HCT116 (cell line): ENCODE data around the gene WASF1.

Experiments
- CBX3 ChIP-seq: IDR thresholded peaks from 2 replicates; pipeline ENCODE4 v1.6.1; 2012; ENCODE audit warnings: low read depth
- CTCF ChIP-seq, 3 experiments: fragments of 200-600 bp in 1 of 3; sonication (generic) in 1 of 3; IDR thresholded peaks in 2 of 3; conservative IDR thresholded peaks in 1 of 3; 2 replicates each; pipeline ENCODE4 v1.5.1; 2012 to 2017; ENCODE audit warnings: low read depth in 2 of 3, low read length in 2 of 3, antibody characterized with exemption in 1 of 3, borderline replicate concordance in 1 of 3, control low read depth in 1 of 3, mild to moderate bottlenecking in 1 of 3, mixed read lengths in 1 of 3, mixed run types in 1 of 3, moderate library complexity in 1 of 3; ENCODE audit not compliant: insufficient read depth in 1 of 3

GRCh38 chr6:110055387-110055735, 124.1 kb downstream of the WASF1 start:
- TF ChIP-seq CBX3 (no peak), CTCF (IDR thresholded peaks at IDR 0.05 in 2 of 3, conservative IDR thresholded peaks at IDR 0.05 in 1 of 3; ENCODE audit: borderline replicate concordance in 1 of 3, insufficient read depth in 1 of 3, low read depth in 2 of 3, low read length in 2 of 3) (no peak)
